Fibroblast of skin of left biceps (primary cell): Measurements from ENCODE around the gene IER3.

Experiments
- DNase-seq, 2 experiments: peaks; one replicate each; pipeline ENCODE4 v3.0.0-alpha.2; 2013; ENCODE audit warnings: low read depth in 2 of 2

Gene IER3

DNA sequence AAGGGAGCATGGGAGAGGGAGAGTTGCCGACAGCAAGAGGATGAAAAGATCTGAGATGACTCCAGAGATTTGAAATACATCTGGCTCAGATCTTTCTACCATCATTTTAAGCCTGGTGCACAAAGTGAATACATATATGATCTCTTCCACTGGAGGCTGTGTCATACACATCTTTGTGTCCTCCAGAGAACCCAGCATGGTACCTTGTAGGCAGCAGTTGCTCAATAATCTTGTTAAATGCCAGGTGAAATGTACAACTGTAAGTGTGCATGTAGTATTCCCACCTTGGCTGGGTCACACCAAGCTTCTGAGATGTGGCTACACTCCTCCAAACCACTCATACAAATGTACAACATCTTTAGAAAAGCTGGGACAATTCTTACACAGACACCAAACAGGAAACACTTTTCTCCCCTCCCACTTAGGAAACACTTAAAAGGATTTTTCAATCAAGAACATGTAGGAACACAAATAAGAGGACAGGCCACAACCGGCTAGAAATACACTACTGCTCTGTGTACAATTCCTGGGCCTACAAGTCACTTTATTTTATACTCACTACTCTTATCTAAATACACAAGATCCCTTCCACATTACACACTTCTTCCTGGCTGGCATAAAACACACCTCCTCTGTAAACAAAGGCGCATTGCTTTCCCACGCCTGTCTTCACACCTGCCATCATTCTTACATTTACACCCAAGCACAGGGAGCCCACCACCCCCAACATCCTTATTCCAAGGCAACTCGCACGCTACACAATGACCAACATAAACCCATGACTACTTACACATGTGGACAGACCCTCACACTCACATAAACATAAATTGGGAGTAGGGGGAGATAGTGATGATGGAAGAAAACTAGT is 3.8 kb upstream of the IER3 start:
- DNase-seq = no peak

GRCh38 chr6:30747300-30747687 is 2.9 kb upstream of the IER3 start:
- no peak for DNase-seq

GRCh38 chr6:30743099-30744053 is 971 bp downstream of the IER3 start:
- no peak for DNase-seq

DNA sequence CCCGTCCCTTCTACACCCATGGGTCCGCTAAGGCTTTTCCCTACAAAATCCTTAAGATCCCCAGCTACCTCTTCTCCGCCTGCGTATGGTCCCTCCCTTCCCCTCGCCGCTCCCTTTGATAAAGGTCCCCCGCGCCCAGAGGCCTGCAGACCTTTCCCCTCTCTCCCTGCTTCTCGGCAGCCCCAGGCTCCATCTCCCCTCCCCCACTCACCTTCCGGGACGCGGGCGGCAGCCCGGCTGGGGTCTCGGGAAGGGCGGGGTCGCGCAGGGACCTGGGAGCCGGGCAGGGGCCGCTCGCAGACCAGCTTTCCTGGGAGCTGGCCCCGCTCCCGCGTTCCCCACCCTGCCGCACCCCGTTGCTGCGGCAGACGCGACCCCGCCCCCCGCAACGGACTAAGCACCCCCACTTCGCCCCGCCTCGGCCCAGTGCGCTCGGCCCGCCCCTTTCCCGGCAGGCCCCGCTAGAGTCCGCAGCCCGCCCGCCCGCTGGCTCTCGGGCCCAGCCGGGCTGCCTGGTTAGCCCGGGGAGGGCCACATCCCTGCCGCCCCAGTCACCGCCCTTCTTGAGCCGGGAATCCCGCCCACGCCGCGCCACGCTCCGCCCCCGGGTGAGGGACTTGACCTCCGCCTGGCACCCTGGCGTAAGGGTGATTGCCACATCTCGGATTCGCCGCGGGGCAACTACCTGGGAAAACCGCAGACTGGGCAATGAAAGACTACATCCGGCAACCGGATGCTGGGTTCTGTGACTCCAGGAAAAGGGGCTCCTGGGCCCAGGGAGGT is 1.8 kb downstream of the IER3 start, which contains the start of gene FLOT1:
Gene FLOT1 (minus strand): TSS at position 372 of the 783 bp plus-strand sequence. CDS start 498 bp downstream, outside the sequence.
- peak; percentile 87 to 88 for DNase-seq

DNA sequence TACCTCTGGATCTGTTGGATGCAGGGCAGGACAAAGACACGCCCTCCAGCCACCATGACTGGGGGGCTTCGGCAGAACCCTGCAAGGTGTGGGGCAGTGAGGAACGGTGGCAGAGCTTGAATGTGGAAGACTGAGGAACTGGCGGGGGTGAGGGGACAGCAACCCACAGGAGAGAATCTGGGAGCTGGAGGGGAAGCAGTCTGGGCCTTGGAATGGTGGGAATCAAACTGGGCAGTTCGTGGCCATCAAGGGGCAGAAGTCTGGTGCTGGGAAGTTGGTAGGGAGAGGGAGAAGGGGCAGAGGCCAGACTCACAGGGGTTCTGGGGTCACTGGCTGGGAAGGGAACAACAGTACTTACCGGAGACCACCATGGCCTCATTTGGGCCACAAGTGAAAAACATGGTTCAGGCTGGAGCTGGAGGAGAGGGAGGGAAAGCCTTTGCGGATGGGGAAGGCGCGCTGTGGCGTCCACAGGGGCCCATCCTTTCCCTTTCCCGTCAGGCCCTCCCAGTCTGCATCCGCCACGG is 2.5 kb downstream of the IER3 start:
- DNase-seq = no peak

DNA sequence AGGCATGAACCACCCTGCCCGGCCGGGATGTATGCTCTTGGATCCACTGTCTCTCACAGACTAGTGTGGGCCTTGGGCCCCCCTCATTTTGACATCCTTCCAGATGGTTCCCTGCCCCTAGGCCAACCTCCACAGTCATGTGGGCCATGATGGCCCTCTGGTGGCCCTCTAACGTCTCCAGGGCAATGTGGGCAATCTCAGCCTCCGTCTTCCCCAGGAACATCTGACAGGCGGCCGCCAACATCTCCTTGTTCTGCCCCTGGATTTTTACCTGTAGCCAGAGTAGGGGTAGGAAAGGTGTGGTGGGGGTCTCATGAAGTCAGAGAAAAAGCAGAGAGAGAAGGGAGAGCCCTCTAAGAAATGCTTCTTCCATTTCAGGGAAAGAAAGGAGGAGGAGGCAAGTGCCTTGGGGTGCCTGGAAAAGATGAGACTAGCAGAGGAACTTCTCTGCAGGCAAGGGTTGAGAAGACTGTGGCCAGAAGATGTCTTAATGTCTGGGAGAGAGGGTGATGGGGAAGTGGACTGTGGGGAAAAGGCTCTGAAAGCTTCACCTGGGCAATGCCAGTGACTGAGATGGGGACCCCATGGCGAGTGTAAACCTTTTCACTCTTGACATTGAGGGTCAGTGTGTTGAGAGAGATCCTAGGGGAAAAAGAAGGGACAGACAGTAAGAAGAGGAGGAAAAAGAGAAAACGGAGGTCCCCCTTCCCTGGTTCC is 3.1 kb downstream of the IER3 start:
- DNase-seq = no peak

DNA sequence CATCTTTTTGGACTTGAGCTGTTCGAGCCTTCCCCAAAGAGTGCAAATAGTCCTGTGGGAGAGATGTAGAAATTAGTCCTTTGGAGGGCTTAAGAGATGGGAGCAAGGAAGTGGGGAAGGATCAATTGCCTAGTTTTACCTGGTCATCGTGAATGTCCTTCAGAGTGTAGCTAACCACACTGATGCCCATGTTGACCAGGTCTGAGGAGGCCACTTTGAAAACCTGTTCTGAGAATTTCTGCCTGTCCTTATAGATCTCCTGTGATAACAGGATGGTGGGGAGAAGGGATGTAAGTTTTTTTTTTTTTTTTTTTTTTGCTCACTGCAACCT is 3.8 kb downstream of the IER3 start:
- no peak for DNase-seq

DNA sequence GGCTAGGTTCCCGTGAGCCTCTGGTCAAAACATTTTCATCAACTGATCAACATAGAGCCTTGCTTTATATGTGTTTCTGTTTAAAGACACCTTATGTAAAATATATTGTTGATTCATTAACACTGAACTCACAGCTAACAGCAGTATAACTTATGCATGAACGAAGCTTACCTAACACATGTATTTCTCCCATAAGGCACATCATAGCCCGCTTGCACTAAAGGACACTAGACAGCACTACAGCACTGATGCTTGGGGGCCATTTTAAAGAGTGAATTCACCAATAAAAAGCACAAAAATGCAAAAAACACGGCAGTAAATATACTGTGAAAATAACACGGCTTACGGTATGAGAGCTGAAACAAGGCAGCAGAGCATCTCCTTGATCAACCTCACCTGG is 5.8 kb downstream of the IER3 start:
- no peak for DNase-seq

- no peak for DNase-seq
Measured at GRCh38 chr6:30735668-30736314, 8.6 kb downstream of the IER3 start.

- DNase-seq = no peak
Measured at GRCh38 chr6:30732237-30732943, 12.0 kb downstream of the IER3 start.

- no peak for DNase-seq
Measured at GRCh38 chr6:30730601-30731435, 13.5 kb downstream of the IER3 start.

DNA sequence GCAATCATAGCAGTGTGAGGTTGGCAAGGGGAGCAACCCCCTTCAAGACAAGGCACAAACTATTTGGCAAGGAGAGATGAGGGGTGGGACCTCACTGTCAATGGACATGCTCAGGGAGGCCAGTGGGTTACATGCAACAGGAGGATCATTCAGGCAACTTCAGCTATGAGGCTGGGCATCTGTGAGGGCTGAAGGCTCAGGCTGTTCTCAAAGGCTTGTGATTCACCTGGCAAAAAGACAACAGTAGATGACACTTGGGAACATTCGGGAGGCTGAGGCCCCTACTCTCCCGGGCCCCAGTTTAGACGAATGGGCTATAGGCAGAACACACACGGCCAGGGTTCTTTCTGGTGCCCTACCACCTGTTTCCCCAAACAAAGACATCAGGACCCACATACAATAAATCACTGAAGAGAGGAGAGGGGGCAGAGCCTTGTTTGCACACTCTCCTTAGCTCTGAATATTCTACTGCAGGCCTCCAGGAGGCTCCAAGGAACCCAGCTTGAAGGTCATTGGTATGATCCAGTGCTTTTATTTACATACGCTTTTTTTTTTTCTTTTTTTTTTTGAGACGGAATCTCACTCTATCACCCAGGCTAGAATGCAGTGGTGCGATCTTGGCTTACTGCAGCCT is 16.3 kb downstream of the IER3 start:
- no peak for DNase-seq

- no peak for DNase-seq
Measured at GRCh38 chr6:30726506-30727413, 17.6 kb downstream of the IER3 start.

- DNase-seq = no peak
Measured at GRCh38 chr6:30725713-30726505, 18.4 kb downstream of the IER3 start.

DNA sequence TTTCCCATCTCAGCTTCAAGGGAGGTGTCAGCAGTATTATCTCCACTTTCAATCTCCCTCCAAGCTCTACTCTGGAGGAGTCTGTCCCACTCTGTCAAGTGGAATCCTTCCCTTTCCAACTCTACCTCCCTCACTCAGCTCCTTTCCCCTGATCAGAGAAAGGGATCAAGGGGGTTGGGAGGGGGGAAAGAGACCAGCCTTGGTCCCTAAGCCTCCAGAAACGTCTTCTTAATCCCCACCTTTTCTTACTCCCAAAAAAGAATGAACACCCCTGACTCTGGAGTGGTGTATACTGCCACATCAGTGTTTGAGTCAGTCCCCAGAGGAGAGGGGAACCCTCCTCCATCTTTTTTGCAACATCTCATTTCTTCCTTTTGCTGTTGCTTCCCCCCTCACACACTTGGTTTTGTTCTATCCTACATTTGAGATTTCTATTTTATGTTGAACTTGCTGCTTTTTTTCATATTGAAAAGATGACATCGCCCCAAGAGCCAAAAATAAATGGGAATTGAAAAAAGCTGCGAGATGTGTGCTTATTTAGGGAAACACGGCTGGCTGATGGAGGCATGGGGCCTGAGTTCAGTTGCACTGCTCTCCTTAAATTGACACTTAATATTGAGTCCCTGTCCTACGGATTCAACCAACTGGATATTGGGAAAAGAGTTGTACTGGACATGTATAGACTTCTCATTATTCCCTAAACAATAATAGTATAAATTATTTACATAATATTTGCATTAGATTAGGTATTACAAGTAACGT is 19.3 kb downstream of the IER3 start:
- DNase-seq = no peak
